Body of pancreas (tissue), 4 donors: Measurements from ENCODE around the gene TBC1D14. TPM values are rescaled to one million over a fixed set of nuclear protein-coding genes. Genes with fewer than 3 reads are reported as not detected.

ENCODE experiments used
- ATAC-seq: fragments of 150-250 bp; one replicate; pipeline ENCODE4 v1.9.1; 2016
- DNase-seq, 4 donors: peaks; one replicate each; pipeline ENCODE4 v3.0.0-alpha.2; 2019
- H3K27ac ChIP-seq, 4 donors: fragments of 200-600 bp; sonication (generic); 1 replicate in 3 of 4; 2 replicates in 1 of 4; pipeline versions ENCODE4 v1.5.1 to v1.6.1; 2016 to 2019; ENCODE audit warnings: mild to moderate bottlenecking in 1 of 4, mixed read lengths in 1 of 4, moderate library complexity in 1 of 4
- H3K27me3 ChIP-seq, 2 donors: fragments of 200-600 bp; sonication (generic); one replicate each; pipeline ENCODE4 v1.6.0; 2016; ENCODE audit warnings: mild to moderate bottlenecking in 1 of 2
- H3K36me3 ChIP-seq, 2 donors: fragments of 200-600 bp; sonication (generic); replicated peaks in 1 of 2; 2 replicates each; pipeline ENCODE4 v1.5.1; 2016; ENCODE audit warnings: low read depth in 2 of 2; ENCODE audit not compliant: insufficient read depth in 1 of 2
- H3K4me1 ChIP-seq: fragments of 200-600 bp; sonication (generic); one replicate; pipeline ENCODE4 v1.6.0; 2016
- H3K4me3 ChIP-seq, 2 donors: fragments of 200-600 bp; sonication (generic); 1 replicate in 1 of 2; 2 replicates in 1 of 2; pipeline ENCODE4 v1.5.1; 2016 to 2019
- H3K9me3 ChIP-seq, 3 donors: fragments of 200-600 bp; sonication (generic); 1 replicate in 2 of 3; 2 replicates in 1 of 3; pipeline ENCODE4 v1.5.1; 2016
- CTCF ChIP-seq, 7 experiments: fragments of 450-650 bp in 4 of 7; fragments of 200-600 bp in 3 of 7; sonication (generic) in 3 of 7; IDR thresholded peaks; one replicate each; pipeline ENCODE4 v1.5.1; 2016 to 2019; ENCODE audit warnings: antibody characterized with exemption in 7 of 7
- POLR2A ChIP-seq, 3 donors: fragments of 450-650 bp; IDR thresholded peaks; one replicate each; pipeline ENCODE4 v1.6.1; 2016; ENCODE audit warnings: antibody characterized with exemption in 3 of 3, mild to moderate bottlenecking in 2 of 3
- WGBS, 2 donors: methylation state at CpG; one replicate each; pipeline ENCODE4 v1.1.5; 2017; 5-methylcytosine and 5-hydroxymethylcytosine counted together
- intact Hi-C: fragments of 100-400 bp; cut with DNase I; formaldehyde crosslinking; loops from one replicate; pipeline ENCODE4 v1.15.1; 2023
- total RNA-seq, 2 donors: library from RNA; depleted of rRNA; stranded (reverse); fragments of >200 nt; gene quantifications; one replicate each; pipeline ENCODE4 v1.1.0, GENCODE V29; 2016

Gene TBC1D14
- total RNA-seq, 2 donors from 2014 or later, result 10.5 to 20.0 TPM

- no peak for DNase-seq
- Histone ChIP-seq H3K27me3 (no peaks in the 10 kb centered on the region), H3K36me3 (peaks cover 0 to 5% of the 10 kb centered on the region in 2 donors), H3K9me3 (no peaks in the 10 kb centered on the region), H3K27ac (no peak overlapping the region), H3K4me3 (no peak overlapping the region), H3K4me1 (no peaks in the 10 kb centered on the region)
- no peak for ATAC-seq
- intact Hi-C loops, result no loop called here
- WGBS, 2 donors, result 91 to 97% methylated on average over 5 to 9 of the region's 9 CpGs
- TF ChIP-seq CTCF (IDR thresholded peaks at IDR 0.05), result no peak
Observed at GRCh38 chr4:7018281-7018680, 108.7 kb downstream of the TBC1D14 start.

- no peaks in the 10 kb centered on the region for H3K27me3 ChIP-seq
- H3K27ac ChIP-seq, result no peak overlapping the region
- peaks cover 0 to 7% of the 10 kb centered on the region in 2 donors for H3K36me3 ChIP-seq
- no peaks in the 10 kb centered on the region for H3K9me3 ChIP-seq
- TF ChIP-seq CTCF (IDR thresholded peaks at IDR 0.05) (no peak), POLR2A (IDR thresholded peaks at IDR 0.05) (no peak)
- H3K4me3 ChIP-seq, result no peak overlapping the region
- no peaks in the 10 kb centered on the region for H3K4me1 ChIP-seq
- 73 to 85% methylated on average over 6 to 10 of the region's 10 CpGs for WGBS, 2 donors
- intact Hi-C loops, result no loop called here
- DNase-seq, result no peak
- no peak for ATAC-seq
Observed at GRCh38 chr4:7019367-7019766, 109.7 kb downstream of the TBC1D14 start.

- TF ChIP-seq POLR2A (IDR thresholded peaks at IDR 0.05) (no peak), CTCF (IDR thresholded peaks at IDR 0.05) (no peak)
- ATAC-seq (no peak), DNase-seq (no peak)
- intact Hi-C loops, result no loop called here
- Histone ChIP-seq H3K27ac (no peak overlapping the region), H3K4me1 (no peaks in the 10 kb centered on the region), H3K27me3 (no peaks in the 10 kb centered on the region), H3K9me3 (no peaks in the 10 kb centered on the region), H3K36me3 (peaks cover 0 to 3% of the 10 kb centered on the region in 2 donors), H3K4me3 (no peak overlapping the region)
- 94% methylated on average over 2 of the region's 2 CpGs; no CpG with 5 or more reads in 1 of the 2 donors for WGBS, 2 donors
Observed at GRCh38 chr4:7020290-7020689, 110.7 kb downstream of the TBC1D14 start.

GRCh38 chr4:7020856-7021255 lies 111.2 kb downstream of the TBC1D14 start:
- H3K4me1 ChIP-seq, result no peaks in the 10 kb centered on the region
- H3K9me3 ChIP-seq, result no peaks in the 10 kb centered on the region
- no peak for DNase-seq
- 94 to 95% methylated on average over 11 of the region's 11 CpGs for WGBS, 2 donors
- no peaks in the 10 kb centered on the region for H3K27me3 ChIP-seq
- no peak overlapping the region for H3K4me3 ChIP-seq
- no peak for TF ChIP-seq CTCF (IDR thresholded peaks at IDR 0.05)
- TF ChIP-seq POLR2A (IDR thresholded peaks at IDR 0.05), result no peak
- H3K27ac ChIP-seq, result no peak overlapping the region
- intact Hi-C loops, result no loop called here
- ATAC-seq, result no peak
- peaks cover 0 to 3% of the 10 kb centered on the region in 2 donors for H3K36me3 ChIP-seq

- Histone ChIP-seq H3K4me1 (no peaks in the 10 kb centered on the region), H3K9me3 (no peaks in the 10 kb centered on the region), H3K4me3 (no peak overlapping the region), H3K27me3 (no peaks in the 10 kb centered on the region), H3K27ac (no peak overlapping the region), H3K36me3 (peaks cover 0 to 3% of the 10 kb centered on the region in 2 donors)
- DNase-seq, result no peak
- TF ChIP-seq POLR2A (IDR thresholded peaks at IDR 0.05), result no peak
- no peak for TF ChIP-seq CTCF (IDR thresholded peaks at IDR 0.05)
- intact Hi-C loops, result no loop called here
- WGBS, 2 donors, result 66 to 67% methylated on average over 5 of the region's 5 CpGs
- ATAC-seq, result no peak
Observed at GRCh38 chr4:7021355-7021754, 111.7 kb downstream of the TBC1D14 start.
